Measurements from ENCODE around the gene GSE1. TPM values are rescaled to one million over a fixed set of nuclear protein-coding genes. Genes with fewer than 3 reads are reported as not detected.

GSE1 gene
- polyA plus RNA-seq, 1 donor (not counting 4 experiments of a cell fraction or from before 2014, with no cell fraction given) = 5.0 TPM

- H3K79me2 ChIP-seq (ENCODE audit: control insufficient read depth, insufficient read depth, low read length) = no peaks in the 10 kb centered on the region
- DNase-seq (ENCODE audit: low read depth, low spot score) = no peak
- dilution Hi-C loops (cut with MboI; ENCODE audit: extremely low pct_ligation_motif_present, low sequenced_read_pairs) = no loop called here
- no peaks in the 10 kb centered on the region for H3K36me3 ChIP-seq (ENCODE audit: control insufficient read depth in 2 of 2, extremely low read depth in 1 of 2, insufficient read depth in 2 of 2, low read length in 2 of 2)
- no peaks in the 10 kb centered on the region for H3K9me3 ChIP-seq (ENCODE audit: control insufficient read depth, low read depth, low read length)
- peaks cover 23% of the 10 kb centered on the region for H4K20me1 ChIP-seq (ENCODE audit: control insufficient read depth, extremely low read depth, insufficient read depth, low read length)
- no peaks in the 10 kb centered on the region for H3K9me1 ChIP-seq (ENCODE audit: control insufficient read depth, extremely low read depth, insufficient read depth, low read length)
- H3K4me1 ChIP-seq (ENCODE audit: control insufficient read depth, extremely low read depth, insufficient read depth, low read length) = peaks cover 10% of the 10 kb centered on the region
- H3K4me2 ChIP-seq (ENCODE audit: control insufficient read depth, extremely low read depth, insufficient read depth, low read depth, low read length) = no peak overlapping the region
- no peak overlapping the region for H3K27ac ChIP-seq (ENCODE audit: control insufficient read depth, insufficient read depth, low read length)
- FAIRE-seq = no peak
- no peak overlapping the region for H2AFZ ChIP-seq (ENCODE audit: control insufficient read depth, low read length)
- H3K4me3 ChIP-seq (ENCODE audit: control insufficient read depth in 2 of 3, extremely low read depth in 1 of 3, insufficient read depth in 2 of 3, low read depth in 1 of 3, low read length in 3 of 3) = no peak overlapping the region
- no peaks in the 10 kb centered on the region for H3K27me3 ChIP-seq (ENCODE audit: control insufficient read depth, extremely low read depth, insufficient read depth, low read length)
- TF ChIP-seq CTCF (optimal IDR thresholded peaks at IDR 0.05 in 1 of 3, IDR thresholded peaks at IDR 0.05 in 1 of 3, conservative IDR thresholded peaks at IDR 0.05 in 1 of 3; ENCODE audit: extremely low read depth in 1 of 3, insufficient read depth in 2 of 3, low read length in 3 of 3) (no peak), EZH2 (IDR thresholded peaks at IDR 0.05; ENCODE audit: low read length) (no peak)
- H3K9ac ChIP-seq (ENCODE audit: control insufficient read depth, extremely low read depth, insufficient read depth, low read length) = no peak overlapping the region
These were observed 11.9 kb downstream of the GSE1 start for GRCh38 chr16:85625053-85625452.

- peaks cover 22% of the 10 kb centered on the region for H4K20me1 ChIP-seq (ENCODE audit: control insufficient read depth, extremely low read depth, insufficient read depth, low read length)
- no peak overlapping the region for H3K4me3 ChIP-seq (ENCODE audit: control insufficient read depth in 2 of 3, extremely low read depth in 1 of 3, insufficient read depth in 2 of 3, low read depth in 1 of 3, low read length in 3 of 3)
- H3K9me1 ChIP-seq (ENCODE audit: control insufficient read depth, extremely low read depth, insufficient read depth, low read length) = no peaks in the 10 kb centered on the region
- no peaks in the 10 kb centered on the region for H3K36me3 ChIP-seq (ENCODE audit: control insufficient read depth in 2 of 2, extremely low read depth in 1 of 2, insufficient read depth in 2 of 2, low read length in 2 of 2)
- H3K27ac ChIP-seq (ENCODE audit: control insufficient read depth, insufficient read depth, low read length) = no peak overlapping the region
- dilution Hi-C loops (cut with MboI; ENCODE audit: extremely low pct_ligation_motif_present, low sequenced_read_pairs) = no loop called here
- DNase-seq (ENCODE audit: low read depth, low spot score) (no peak), FAIRE-seq (no peak)
- no peak for TF ChIP-seq EZH2 (IDR thresholded peaks at IDR 0.05; ENCODE audit: low read length)
- TF ChIP-seq CTCF (optimal IDR thresholded peaks at IDR 0.05 in 1 of 3, IDR thresholded peaks at IDR 0.05 in 1 of 3, conservative IDR thresholded peaks at IDR 0.05 in 1 of 3; ENCODE audit: extremely low read depth in 1 of 3, insufficient read depth in 2 of 3, low read length in 3 of 3) = no peak
- H3K9me3 ChIP-seq (ENCODE audit: control insufficient read depth, low read depth, low read length) = no peaks in the 10 kb centered on the region
- peaks cover 10% of the 10 kb centered on the region for H3K4me1 ChIP-seq (ENCODE audit: control insufficient read depth, extremely low read depth, insufficient read depth, low read length)
- no peak overlapping the region for H3K9ac ChIP-seq (ENCODE audit: control insufficient read depth, extremely low read depth, insufficient read depth, low read length)
- no peak overlapping the region for H2AFZ ChIP-seq (ENCODE audit: control insufficient read depth, low read length)
- no peaks in the 10 kb centered on the region for H3K27me3 ChIP-seq (ENCODE audit: control insufficient read depth, extremely low read depth, insufficient read depth, low read length)
- H3K79me2 ChIP-seq (ENCODE audit: control insufficient read depth, insufficient read depth, low read length) = no peaks in the 10 kb centered on the region
- H3K4me2 ChIP-seq (ENCODE audit: control insufficient read depth, extremely low read depth, insufficient read depth, low read depth, low read length) = no peak overlapping the region
These were observed 12.5 kb downstream of the GSE1 start for GRCh38 chr16:85625485-85626117.

Measured in keratinocyte (primary cell).